ENCODE measurements around the gene TBC1D13.

GRCh38 chr9:128753627-128754026 lies 33.4 kb upstream of the TBC1D13 start:
- no peak for TF ChIP-seq POLR2AphosphoS5 (IDR thresholded peaks at IDR 0.05; ENCODE audit: low read depth, low read length)
- no peak for TF ChIP-seq REST (IDR thresholded peaks at IDR 0.05; ENCODE audit: insufficient read depth in 1 of 2, low read depth in 2 of 2, low read length in 2 of 2)
- TF ChIP-seq TAF1 (IDR thresholded peaks at IDR 0.05; ENCODE audit: borderline replicate concordance, insufficient read depth, low read length), result no peak
- TF ChIP-seq SIN3A (IDR thresholded peaks at IDR 0.05; ENCODE audit: borderline replicate concordance, insufficient read depth, low read length), result no peak

All from PFSK-1 (cell line).